Stimulated activated CD8-positive, alpha-beta memory T cell treated with anti-CD3 and anti-CD28 coated beads, Interleukin-4, amount 100 ng/mL, for 4 hours (primary cell): ENCODE measurements around the gene HSD17B13.

ENCODE experiments used
- DNase-seq, 2 donors: peaks; one replicate each; pipeline ENCODE4 v3.0.0-alpha.2; 2020; ENCODE audit warnings: low read depth in 2 of 2, low spot score in 1 of 2

The HSD17B13 gene

DNA sequence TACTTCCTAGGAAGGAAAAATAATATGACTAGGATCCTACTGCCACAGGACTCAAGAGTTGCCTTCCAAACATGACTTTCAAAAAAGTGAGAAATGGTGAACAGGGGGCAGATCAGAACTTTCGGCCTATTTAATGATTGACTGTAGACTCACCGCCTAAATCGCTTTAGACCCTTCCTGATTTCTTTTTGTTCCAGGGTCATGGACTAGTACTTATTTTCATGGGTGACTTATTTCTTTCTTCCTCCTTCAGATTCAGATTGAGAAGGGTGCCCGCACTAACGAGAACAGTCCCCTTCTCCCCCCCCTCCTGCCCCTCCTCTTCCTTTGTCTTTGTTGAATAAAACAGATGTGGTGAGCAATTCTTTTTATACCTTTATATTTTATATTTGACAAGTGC lies 54.3 kb downstream of the HSD17B13 start:
- DNase-seq, result no peak

DNA sequence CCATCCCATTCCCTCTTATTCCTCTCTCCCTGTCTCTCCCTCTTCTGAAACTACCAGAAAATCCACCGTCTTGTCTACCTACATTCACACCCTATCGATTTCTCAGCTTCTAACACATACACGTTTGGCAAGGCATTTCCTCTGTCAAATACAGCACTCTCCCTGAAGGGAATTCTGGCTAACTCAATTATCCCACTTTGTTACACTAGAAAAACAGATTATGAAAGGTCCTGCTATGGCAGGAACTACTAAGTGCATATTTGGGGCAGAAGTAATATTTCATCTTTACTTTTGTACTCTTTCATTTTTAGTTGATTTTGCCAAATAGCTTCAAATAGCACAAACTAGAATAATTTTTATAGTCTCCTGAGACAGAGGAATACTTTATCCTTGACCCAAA lies 55.7 kb downstream of the HSD17B13 start:
- DNase-seq, result no peak

DNA sequence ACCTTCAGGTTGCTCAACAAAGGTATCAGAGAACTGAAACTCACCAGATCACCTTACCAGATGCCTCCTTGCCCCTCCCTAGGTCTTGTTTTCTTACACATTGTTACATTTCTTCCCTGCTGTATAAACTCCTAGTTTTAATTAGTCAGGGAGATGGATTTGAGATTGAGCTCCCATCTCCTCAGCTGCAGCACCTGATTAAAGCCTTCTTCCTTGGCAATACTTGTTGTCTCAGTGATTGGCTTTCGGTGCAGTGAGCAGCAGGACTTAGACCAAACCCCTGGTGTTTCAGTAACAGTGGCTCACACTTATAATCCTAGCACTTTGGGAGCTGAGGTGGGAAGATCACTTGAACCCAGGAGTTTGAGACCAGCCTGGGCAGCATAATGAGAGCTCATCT lies 59.8 kb downstream of the HSD17B13 start:
- DNase-seq, result no peak

DNA sequence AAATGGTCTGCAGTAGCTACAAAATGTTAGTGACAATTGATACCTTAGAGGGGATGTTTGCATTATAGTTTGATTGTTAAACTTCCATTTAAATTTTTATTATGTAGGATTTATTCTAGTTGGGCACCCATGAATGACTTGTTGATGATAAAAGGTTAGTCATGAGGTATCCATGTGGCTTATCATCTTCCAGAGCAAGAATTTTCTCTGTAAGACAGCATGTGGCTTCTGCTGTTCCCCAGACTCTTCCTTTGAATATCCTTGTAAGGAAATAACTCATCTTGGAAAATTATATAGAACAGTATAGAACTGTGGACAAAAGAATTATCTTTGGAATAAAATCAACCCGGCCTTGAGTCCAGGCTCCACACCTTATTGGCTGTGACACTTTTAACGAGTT lies 62.2 kb downstream of the HSD17B13 start:
- no peak for DNase-seq

DNA sequence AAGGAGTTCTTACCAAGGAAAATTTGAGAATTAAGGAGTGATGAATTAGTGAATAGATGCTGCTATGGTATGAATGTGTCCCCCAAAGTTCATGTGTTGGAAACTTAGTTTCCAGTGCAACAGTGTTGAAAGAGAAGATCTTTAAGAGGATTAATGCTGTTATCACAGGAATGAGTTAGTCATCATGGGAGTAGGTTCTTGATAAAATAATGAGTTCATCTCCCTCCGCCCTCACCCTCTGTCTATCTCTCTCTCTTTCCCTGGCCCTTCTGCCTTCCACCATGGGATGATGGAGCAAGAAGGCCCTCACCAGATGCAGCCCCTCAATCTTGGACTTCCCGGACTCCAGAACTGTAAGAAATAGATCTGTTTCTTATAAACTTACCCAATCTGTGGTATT lies 64.0 kb downstream of the HSD17B13 start:
- DNase-seq, result no peak

DNA sequence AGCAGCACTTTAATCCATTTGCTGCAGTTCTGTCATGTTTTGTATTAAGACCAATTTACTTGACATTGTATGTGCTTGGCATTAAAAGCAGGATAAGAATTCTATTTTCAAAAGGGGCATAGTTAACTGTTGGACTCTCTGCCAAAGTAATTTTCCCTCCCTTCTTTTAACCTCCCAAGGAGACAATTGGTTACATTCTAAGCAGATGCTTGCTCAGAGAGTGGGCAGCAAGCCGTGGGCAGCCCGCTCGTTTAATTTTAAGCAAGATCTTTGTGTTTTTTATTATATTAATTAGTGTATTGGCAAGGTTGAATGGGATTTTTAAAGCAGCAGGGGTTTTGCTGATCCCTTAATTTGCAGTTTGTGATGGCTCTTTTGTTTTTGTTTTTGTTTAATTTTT lies 65.2 kb downstream of the HSD17B13 start:
- no peak for DNase-seq

DNA sequence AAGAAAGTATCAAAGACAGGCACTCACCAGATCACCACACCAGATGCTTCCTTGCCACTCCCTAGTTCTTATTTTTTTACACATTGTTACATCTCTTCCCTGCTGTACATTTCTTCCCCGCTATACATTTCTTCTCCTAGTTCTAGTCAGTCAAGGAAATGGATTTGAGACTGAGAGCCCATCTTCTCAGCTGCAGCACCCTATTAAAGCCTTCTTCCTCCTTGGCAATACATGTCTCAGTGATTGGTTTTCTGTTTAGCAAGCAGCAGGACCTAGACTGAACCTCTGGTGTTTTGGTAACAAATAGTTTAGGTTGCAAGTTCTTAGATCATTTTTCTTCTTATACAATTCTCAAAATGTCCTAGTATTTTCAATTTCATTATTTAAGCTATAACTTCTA lies 66.9 kb downstream of the HSD17B13 start:
- no peak for DNase-seq
